22Rv1 (cell line): ENCODE results near the gene CRB3.

Source experiments
- CTCF ChIP-seq: fragments of 450-650 bp; IDR thresholded peaks from 2 replicates; pipeline ENCODE4 v1.5.1; 2017; ENCODE audit warnings: mild to moderate bottlenecking
- ZFX ChIP-seq: fragments of 450-650 bp; IDR thresholded peaks from 2 replicates; pipeline ENCODE4 v1.6.1; 2017; ENCODE audit warnings: antibody characterized with exemption, borderline replicate concordance

GRCh38 chr19:6476155-6476895 lies 12.3 kb downstream of the CRB3 start:
- TF ChIP-seq CTCF: no peak
- TF ChIP-seq ZFX: no peak
